K562 (cell line): ENCODE data around the gene PBX4.

Experiments
- CREB1 ChIP-seq, 2 experiments: sonication (generic) in 1 of 2; formaldehyde crosslinking in 1 of 2; IDR thresholded peaks; 2 replicates each; pipeline versions ENCODE4 v1.6.1 to v1.8.0; 2012 to 2022; ENCODE audit warnings: inconsistent platforms in 1 of 2, mild to moderate bottlenecking in 1 of 2, missing genetic modification reagents in 1 of 2, moderate library complexity in 1 of 2
- CTCF ChIP-seq, 3 experiments: IDR thresholded peaks in 2 of 3; conservative IDR thresholded peaks in 1 of 3; 2 replicates each; pipeline ENCODE4 v1.5.1; 2011 to 2012; ENCODE audit warnings: low read length in 3 of 3, mild to moderate bottlenecking in 3 of 3, control low read depth in 2 of 3, improper control_type of control experiment in 1 of 3, inconsistent platforms in 1 of 3, low read depth in 1 of 3, mixed read lengths in 1 of 3, moderate library complexity in 1 of 3; ENCODE audit not compliant: insufficient read depth in 2 of 3
- FOS ChIP-seq: IDR thresholded peaks from 3 replicates; pipeline ENCODE4 v1.6.1; 2011; ENCODE audit not compliant: insufficient read length; ENCODE audit errors: extremely low read depth
- FOXJ3 ChIP-seq: sonication (generic); formaldehyde crosslinking; IDR thresholded peaks from 2 replicates; pipeline ENCODE4 v1.4.0; 2020; ENCODE audit warnings: mild to moderate bottlenecking, missing genetic modification reagents
- HDAC6 ChIP-seq: IDR thresholded peaks from 2 replicates; pipeline ENCODE4 v1.6.1; 2012; ENCODE audit warnings: low read depth, mild to moderate bottlenecking, control low read depth, inconsistent platforms, low read length, moderate library complexity
- NR3C1 ChIP-seq: sonication (generic); formaldehyde crosslinking; IDR thresholded peaks from 2 replicates; pipeline ENCODE4 v1.8.1; 2022; ENCODE audit warnings: missing genetic modification reagents
- ZNF639 ChIP-seq, 2 experiments: fragments of 200-800 bp in 1 of 2; sonication (Bioruptor generic) in 1 of 2; sonication (generic) in 1 of 2; formaldehyde crosslinking in 1 of 2; IDR thresholded peaks in 1 of 2; conservative IDR thresholded peaks in 1 of 2; 2 replicates each; pipeline versions ENCODE4 v1.5.0 to v1.6.1; 2016 to 2020; ENCODE audit warnings: missing compliant biosample characterization in 1 of 2, missing genetic modification characterization in 1 of 2, missing genetic modification reagents in 1 of 2

GRCh38 chr19:19550485-19550929, 68.0 kb downstream of the PBX4 start:
- TF ChIP-seq NR3C1 (CRISPR knock-in tag): no peak
- TF ChIP-seq ZNF639 (CRISPR knock-in tag; conservative IDR thresholded peaks at IDR 0.05 in 1 of 2, IDR thresholded peaks at IDR 0.05 in 1 of 2): no peak
- TF ChIP-seq HDAC6: no peak
- no peak for TF ChIP-seq FOS
- no peak for TF ChIP-seq FOXJ3 (CRISPR knock-in tag)
- TF ChIP-seq CTCF (IDR thresholded peaks at IDR 0.05 in 2 of 3, conservative IDR thresholded peaks at IDR 0.05 in 1 of 3; ENCODE audit: insufficient read depth in 2 of 3, low read depth in 1 of 3, low read length in 3 of 3): no peak
- TF ChIP-seq CREB1 (IDR thresholded peaks at IDR 0.05): no peak
- no peak for TF ChIP-seq CREB1 (CRISPR knock-in tag; IDR thresholded peaks at IDR 0.05)
